K562 (cell line): Measurements from ENCODE around the gene THOC1. TPM values are rescaled to one million over a fixed set of nuclear protein-coding genes. Genes with fewer than 3 reads are reported as not detected.

ENCODE experiments used
- ARID2 ChIP-seq: fragments of 450-650 bp; IDR thresholded peaks from 2 replicates; pipeline ENCODE4 v1.6.1; 2017; ENCODE audit warnings: antibody characterized with exemption, mild to moderate bottlenecking
- BRD9 ChIP-seq: fragments of 450-650 bp; IDR thresholded peaks from 2 replicates; pipeline ENCODE4 v1.6.1; 2018; ENCODE audit warnings: low read depth; ENCODE audit not compliant: partially characterized antibody
- CAMTA2 ChIP-seq: fragments of 250-450 bp; sonication (Bioruptor Pico); conservative IDR thresholded peaks from 2 replicates; pipeline ENCODE4 v1.5.1; 2022
- CHD2 ChIP-seq: IDR thresholded peaks from 2 replicates; pipeline ENCODE4 v1.6.1; 2011; ENCODE audit warnings: low read depth, low read length
- CTBP1 ChIP-seq: fragments of 450-650 bp; IDR thresholded peaks from 2 replicates; pipeline ENCODE4 v1.6.1; 2016; ENCODE audit warnings: borderline replicate concordance
- DMBX1 ChIP-seq: fragments of 250-450 bp; sonication (Bioruptor Pico); IDR thresholded peaks from 2 replicates; pipeline ENCODE4 v1.8.0; 2022; ENCODE audit warnings: inconsistent platforms, mild to moderate bottlenecking, moderate library complexity, borderline replicate concordance
- E2F8 ChIP-seq: fragments of 450-650 bp; IDR thresholded peaks from 2 replicates; pipeline ENCODE4 v1.7.1; 2018; ENCODE audit warnings: mild to moderate bottlenecking, low read depth; ENCODE audit not compliant: partially characterized antibody
- FOXK1 ChIP-seq: sonication (generic); formaldehyde crosslinking; IDR thresholded peaks from 2 replicates; pipeline ENCODE4 v1.8.0; 2022; ENCODE audit warnings: missing genetic modification reagents, mild to moderate bottlenecking, borderline replicate concordance
- GATAD2B ChIP-seq: fragments of 450-650 bp; IDR thresholded peaks from 2 replicates; pipeline ENCODE4 v1.6.1; 2017; ENCODE audit warnings: mild to moderate bottlenecking, borderline replicate concordance
- HDAC1 ChIP-seq, 2 experiments: fragments of 450-650 bp; IDR thresholded peaks; 2 replicates each; pipeline ENCODE4 v1.6.1; 2016 to 2017; ENCODE audit warnings: inconsistent platforms in 1 of 2, mild to moderate bottlenecking in 1 of 2, moderate library complexity in 1 of 2
- KDM5B ChIP-seq: fragments of 200-600 bp; sonication (generic); IDR thresholded peaks from 2 replicates; pipeline ENCODE4 v1.6.1; 2012; ENCODE audit warnings: low read depth, mild to moderate bottlenecking, moderate library complexity, low read length, control low read depth, inconsistent platforms; ENCODE audit not compliant: insufficient replicate concordance
- KLF13 ChIP-seq: fragments of 450-650 bp; IDR thresholded peaks from 2 replicates; pipeline ENCODE4 v1.6.1; 2016; ENCODE audit warnings: missing genetic modification characterization, low read depth, mild to moderate bottlenecking, missing compliant biosample characterization, moderate library complexity, borderline replicate concordance
- NEUROD1 ChIP-seq: fragments of 150-350 bp; IDR thresholded peaks from 2 replicates; pipeline ENCODE4 v1.6.1; 2014; ENCODE audit warnings: borderline replicate concordance, low read length, low read depth; ENCODE audit not compliant: partially characterized antibody
- PHF21A ChIP-seq: fragments of 450-650 bp; IDR thresholded peaks from 2 replicates; pipeline ENCODE4 v1.6.1; 2017; ENCODE audit warnings: low read depth, borderline replicate concordance
- POLR2A ChIP-seq: fragments of 450-650 bp; conservative IDR thresholded peaks from 2 replicates; pipeline ENCODE4 v1.6.1; 2016
- POLR3G ChIP-seq: IDR thresholded peaks from 2 replicates; pipeline ENCODE4 v1.6.1; 2011; ENCODE audit not compliant: insufficient read length, insufficient replicate concordance; ENCODE audit errors: extremely low read depth
- SAFB2 ChIP-seq: fragments of 200-400 bp; formaldehyde crosslinking; IDR thresholded peaks from 2 replicates; pipeline ENCODE4 v1.6.1; 2018; ENCODE audit warnings: borderline replicate concordance, low read length, low read depth, moderate library complexity; ENCODE audit not compliant: severe bottlenecking
- SLC30A9 ChIP-seq: fragments of 250-450 bp; sonication (Bioruptor Pico); IDR thresholded peaks from 2 replicates; pipeline ENCODE4 v1.8.0; 2022; ENCODE audit warnings: mild to moderate bottlenecking, moderate library complexity
- SMAD1 ChIP-seq: fragments of 150-350 bp; IDR thresholded peaks from 2 replicates; pipeline ENCODE4 v1.6.1; 2014; ENCODE audit warnings: low read length, low read depth; ENCODE audit not compliant: partially characterized antibody
- TBP ChIP-seq: optimal IDR thresholded peaks from 2 replicates; pipeline ENCODE3; 2011; ENCODE audit warnings: low read depth, low read length, improper control_type of control experiment
- TRIM24 ChIP-seq, 2 experiments: fragments of 450-650 bp; IDR thresholded peaks; 2 replicates each; pipeline ENCODE4 v1.6.1; 2016
- ZEB2 ChIP-seq: fragments of 450-650 bp; IDR thresholded peaks from 2 replicates; pipeline ENCODE4 v1.6.1; 2016
- ZFP1 ChIP-seq: fragments of 450-650 bp; formaldehyde crosslinking; IDR thresholded peaks from 2 replicates; pipeline ENCODE4 v1.4.0; 2020; ENCODE audit warnings: mild to moderate bottlenecking, mixed read lengths
- ZNF644 ChIP-seq: fragments of 200-800 bp; sonication (Bioruptor generic); IDR thresholded peaks from 2 replicates; pipeline ENCODE4 v1.6.1; 2016; ENCODE audit warnings: low read depth, missing genetic modification characterization, missing compliant biosample characterization
- polyA plus RNA-seq, 8 experiments: library from polyadenylated mRNA; depleted of rRNA in 4 of 8; stranded (reverse) in 5 of 8; unstranded in 3 of 8; fragments of >200 nt; fragmentation: Nextera tagmentation in 2 of 8; fragmentation: Illumina TruSeq in 1 of 8; extraction: Ambion mirVana in 2 of 8; extraction: Trizol in 1 of 8; gene quantifications; 2 replicates each; pipeline versions ENCODE4 v1.2.1 to v1.2.3, GENCODE V29; 2011 to 2014; ENCODE audit warnings: inconsistent platforms in 1 of 8, missing spikeins in 1 of 8
- total RNA-seq, 7 experiments: library from RNA; depleted of rRNA in 6 of 7; stranded (reverse); fragments of >200 nt in 6 of 7; fragmentation: Illumina TruSeq in 2 of 7; extraction: Trizol in 2 of 7; gene quantifications; 2 replicates each; pipeline versions ENCODE4 v1.2.1 to v1.2.3, GENCODE V29; 2011 to 2021; ENCODE audit warnings: low replicate concordance in 1 of 7
- TF ChIP-seq, protein P1 (sequence below): fragments of 450-650 bp; IDR thresholded peaks from 2 replicates; pipeline ENCODE4 v1.6.1; 2014; ENCODE audit warnings: low read depth, mild to moderate bottlenecking, moderate library complexity, borderline replicate concordance

The THOC1 gene
- total and polyA plus RNA-seq, 9 of the 15 experiments (the other 6 are each of a cell fraction or from before 2014, with no cell fraction given): 71.1 to 143 (median 107) TPM

DNA sequence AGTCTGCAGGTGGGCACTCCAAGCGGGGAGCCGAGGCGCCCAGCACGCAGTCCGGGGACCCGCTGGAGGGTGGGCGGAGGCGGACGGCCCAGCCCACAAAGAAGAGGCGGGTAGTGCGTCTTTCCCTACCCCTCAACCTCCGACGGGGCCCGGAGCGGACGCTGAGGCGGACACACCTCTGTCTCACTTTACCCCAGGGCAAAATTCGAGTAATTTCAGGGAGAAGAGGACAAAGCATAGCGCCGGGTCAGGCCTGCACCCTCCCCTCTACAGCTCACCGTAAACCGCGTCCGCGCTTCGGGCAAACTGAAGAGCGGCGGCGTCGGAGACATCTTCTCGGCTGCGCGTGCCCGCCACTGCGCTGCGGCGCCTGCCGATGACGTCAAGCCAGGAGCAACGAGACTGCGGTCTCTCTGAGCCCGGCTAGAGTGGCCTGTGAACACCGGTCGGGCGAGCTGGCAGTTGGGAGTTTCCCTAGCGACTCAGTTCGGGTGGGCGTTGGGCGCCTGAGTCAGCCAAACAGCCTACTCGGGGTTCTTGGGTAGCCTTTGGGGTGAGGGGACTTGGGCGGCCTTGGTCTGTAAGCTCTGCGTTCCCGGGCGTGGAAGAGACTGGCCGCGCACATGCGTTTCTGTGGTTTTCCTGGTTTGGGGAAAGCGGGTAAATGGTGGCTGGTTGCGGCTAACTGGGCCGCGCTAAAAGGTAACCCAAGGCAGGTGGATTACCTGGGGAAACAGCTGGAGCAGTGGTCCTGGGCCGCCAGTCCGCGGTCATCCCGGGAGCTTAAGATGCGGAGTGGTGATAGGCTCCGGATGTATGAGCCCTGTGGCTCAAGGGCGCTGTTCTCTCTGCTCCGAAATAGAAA, at the start of gene THOC1 (continued):
- TF ChIP-seq BRD9 (peak; percentile 84), TRIM24 (IDR thresholded peaks at IDR 0.05) (peak in 1 of 2 experiments; percentile 94; a peak in 3 of 4 replicates), PHF21A (peak; percentile 36; the same call in 1 of the 2 replicates), TBP (peak; percentile 93), SAFB2 (no peak), KDM5B (peak; percentile 97), FOXK1 (peak; percentile 36; the same call in 1 of the 2 replicates), E2F8 (peak; percentile 84), KLF13 (tag) (peak; percentile 57; the same call in 1 of the 2 replicates), CAMTA2 (0 out of 2 replicates have a peak, but pooled peaks have one; percentile 71), CHD2 (peak; percentile 2; the same call in 1 of the 2 replicates), SLC30A9 (CRISPR knock-in tag) (no peak), CTBP1 (peak; percentile 84), ZFP1 (no peak), ARID2 (no peak), GATAD2B (no peak), POLR3G (no peak), SMAD1 (peak; percentile 67), POLR2A (peak; percentile 98), DMBX1 (peak; percentile 42; the same call in 1 of the 2 replicates), NEUROD1 (peak; percentile 81), ZNF644 (tag) (no peak), HDAC1 (IDR thresholded peaks at IDR 0.05) (peak in 1 of 2 experiments; percentile 90; a peak in 2 of 4 replicates), ZEB2 (peak; percentile 79)
- TF ChIP-seq, protein P1, sequence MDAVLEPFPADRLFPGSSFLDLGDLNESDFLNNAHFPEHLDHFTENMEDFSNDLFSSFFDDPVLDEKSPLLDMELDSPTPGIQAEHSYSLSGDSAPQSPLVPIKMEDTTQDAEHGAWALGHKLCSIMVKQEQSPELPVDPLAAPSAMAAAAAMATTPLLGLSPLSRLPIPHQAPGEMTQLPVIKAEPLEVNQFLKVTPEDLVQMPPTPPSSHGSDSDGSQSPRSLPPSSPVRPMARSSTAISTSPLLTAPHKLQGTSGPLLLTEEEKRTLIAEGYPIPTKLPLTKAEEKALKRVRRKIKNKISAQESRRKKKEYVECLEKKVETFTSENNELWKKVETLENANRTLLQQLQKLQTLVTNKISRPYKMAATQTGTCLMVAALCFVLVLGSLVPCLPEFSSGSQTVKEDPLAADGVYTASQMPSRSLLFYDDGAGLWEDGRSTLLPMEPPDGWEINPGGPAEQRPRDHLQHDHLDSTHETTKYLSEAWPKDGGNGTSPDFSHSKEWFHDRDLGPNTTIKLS: peak; percentile 96
